NCI-H2171 (cell line): ENCODE measurements around the gene CCDC12.

Source experiments
- DNase-seq: peaks from one replicate; lab custom pipeline; 2025; lab: John Stamatoyannopoulos, UW

Gene CCDC12

GRCh38 chr3:46976326-46977190 is at the start of gene CCDC12:
TSS of gene CCDC12 (minus strand) at chr3:46976745. CDS start at chr3:46976732, 13 bp downstream.
- peak; percentile 80 for DNase-seq

GRCh38 chr3:47024932-47025331 is 48.4 kb upstream of the CCDC12 start:
- no peak for DNase-seq

GRCh38 chr3:47022641-47023071 is 46.1 kb upstream of the CCDC12 start:
- no peak for DNase-seq

GRCh38 chr3:47020311-47020710 is 43.8 kb upstream of the CCDC12 start:
- no peak for DNase-seq

- no peak for DNase-seq
Measured at GRCh38 chr3:47019201-47019600, 42.7 kb upstream of the CCDC12 start.

GRCh38 chr3:47018269-47018611 is 41.7 kb upstream of the CCDC12 start:
- no peak for DNase-seq

- no peak for DNase-seq
Measured at GRCh38 chr3:47017504-47018268, 41.1 kb upstream of the CCDC12 start.

GRCh38 chr3:47016934-47017435 is 40.4 kb upstream of the CCDC12 start:
- no peak for DNase-seq

GRCh38 chr3:47016086-47016933 is 39.8 kb upstream of the CCDC12 start:
- DNase-seq: no peak

GRCh38 chr3:47015151-47015550 is 38.6 kb upstream of the CCDC12 start:
- no peak for DNase-seq

- no peak for DNase-seq
Measured at GRCh38 chr3:47014036-47014435, 37.5 kb upstream of the CCDC12 start.

GRCh38 chr3:47013231-47013630 is 36.7 kb upstream of the CCDC12 start:
- DNase-seq: no peak

- DNase-seq: peak; percentile 48
Measured at GRCh38 chr3:47012342-47013230, 36.0 kb upstream of the CCDC12 start.

GRCh38 chr3:47011371-47011770 is 34.8 kb upstream of the CCDC12 start:
- DNase-seq: no peak

- DNase-seq: no peak
Measured at GRCh38 chr3:47010910-47011309, 34.4 kb upstream of the CCDC12 start.

GRCh38 chr3:47010111-47010712 is 33.7 kb upstream of the CCDC12 start:
- no peak for DNase-seq

- DNase-seq: peak; percentile 31
Measured at GRCh38 chr3:47009225-47010110, 32.9 kb upstream of the CCDC12 start.

GRCh38 chr3:47008851-47009224 is 32.3 kb upstream of the CCDC12 start:
- no peak for DNase-seq

GRCh38 chr3:47008234-47008796 is 31.8 kb upstream of the CCDC12 start:
- DNase-seq: no peak
